ENCODE measurements around the gene CHADL.

CHADL gene

GRCh38 chr22:41256254-41257253 is 15.8 kb upstream of the CHADL start:
- no peak for DNase-seq (ENCODE audit: low spot score)

DNA sequence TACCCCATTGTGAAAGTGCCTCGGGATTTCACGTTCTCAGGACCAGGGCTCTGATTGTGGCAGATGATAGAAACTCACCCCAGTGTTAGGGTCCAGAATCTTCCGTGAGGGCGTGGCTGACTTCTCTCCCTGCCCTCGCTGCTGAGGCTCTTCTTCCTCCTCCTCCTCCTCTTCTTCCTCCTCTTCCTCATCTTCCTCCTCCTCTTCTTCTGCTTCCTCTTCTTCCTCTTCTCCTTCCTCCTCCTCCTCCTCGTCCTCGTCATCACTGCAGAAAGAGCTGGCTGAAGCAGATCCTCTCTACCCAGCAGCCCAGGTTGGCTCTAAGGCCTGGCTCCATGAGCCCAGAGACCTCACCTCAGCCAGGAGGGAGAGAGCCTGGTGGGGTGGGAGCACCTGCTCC is 13.5 kb upstream of the CHADL start:
- DNase-seq (ENCODE audit: low spot score) = no peak

DNA sequence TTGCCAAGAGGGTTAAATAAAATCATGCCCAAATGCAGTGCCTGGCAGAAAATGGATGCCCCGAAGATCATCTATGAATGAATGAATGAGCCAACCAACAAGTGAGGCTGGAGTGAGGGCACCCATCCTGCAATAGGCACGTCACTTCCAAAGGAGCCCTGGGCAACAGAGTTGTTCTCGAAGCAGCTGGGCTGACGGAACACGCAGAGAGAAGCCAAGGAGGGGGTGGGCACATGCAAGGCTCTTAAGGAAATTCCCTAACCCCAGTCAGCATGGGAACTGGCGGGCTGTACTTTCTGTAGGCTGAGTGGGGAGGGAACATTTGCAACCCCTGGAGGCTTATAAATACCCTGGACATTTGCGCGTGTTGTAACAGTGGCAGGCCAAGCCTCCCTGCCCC is 11.6 kb upstream of the CHADL start:
- no peak for DNase-seq (ENCODE audit: low spot score)

DNA sequence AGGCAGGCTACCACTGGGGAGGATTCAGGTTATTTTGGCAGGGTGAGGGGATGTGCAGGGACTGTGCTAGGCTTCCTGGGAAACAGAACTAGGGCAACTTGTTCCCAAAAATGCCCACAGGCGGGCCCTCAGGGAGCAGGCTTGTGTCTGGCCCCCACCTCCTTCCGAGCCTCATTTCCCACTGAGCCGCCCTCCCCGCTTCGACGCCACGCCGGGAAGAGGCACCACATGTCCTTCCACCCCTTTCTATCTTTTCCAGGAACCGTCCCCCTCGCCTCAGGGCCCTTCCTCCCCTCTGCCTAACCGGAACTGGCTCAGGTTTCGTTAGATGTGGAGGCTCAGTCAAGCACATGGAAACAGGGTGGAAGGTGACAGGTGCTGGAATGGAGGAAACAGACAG is 9.4 kb upstream of the CHADL start:
- no peak for DNase-seq (ENCODE audit: low spot score)

- no peak for DNase-seq (ENCODE audit: low spot score)
Observed at GRCh38 chr22:41249442-41249841, 8.7 kb upstream of the CHADL start.

GRCh38 chr22:41248758-41249157 is 8.0 kb upstream of the CHADL start:
- DNase-seq (ENCODE audit: low spot score) = no peak

DNA sequence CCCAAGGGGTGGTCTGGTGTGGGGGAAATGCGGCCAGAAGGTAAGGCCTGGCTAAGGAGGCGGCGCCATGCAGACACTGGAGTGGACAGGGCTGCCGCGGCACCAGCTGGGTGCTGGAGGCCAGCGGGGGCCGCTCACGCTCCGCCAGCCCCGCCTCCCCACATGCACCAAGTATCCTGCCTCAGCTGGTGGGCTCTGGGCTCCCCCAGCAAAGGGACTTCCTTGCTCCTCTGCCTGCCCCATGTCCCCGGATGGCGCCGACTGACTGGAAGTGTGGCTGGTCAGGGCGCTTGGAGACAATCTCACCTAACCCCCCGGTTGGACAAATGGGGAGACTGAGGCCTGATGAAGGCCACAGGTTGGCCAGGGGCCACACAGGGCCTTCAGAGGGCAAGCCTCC is 7.6 kb upstream of the CHADL start:
- DNase-seq (ENCODE audit: low spot score) = no peak

- DNase-seq (ENCODE audit: low spot score) = no peak
Observed at GRCh38 chr22:41247703-41248102, 7.0 kb upstream of the CHADL start.

GRCh38 chr22:41245917-41246499 is 5.3 kb upstream of the CHADL start:
- DNase-seq (ENCODE audit: low spot score) = no peak

GRCh38 chr22:41243361-41243760 is 2.6 kb upstream of the CHADL start:
- DNase-seq (ENCODE audit: low spot score) = no peak

GRCh38 chr22:41242396-41243117 is 1.8 kb upstream of the CHADL start:
- DNase-seq (ENCODE audit: low spot score) = no peak

DNA sequence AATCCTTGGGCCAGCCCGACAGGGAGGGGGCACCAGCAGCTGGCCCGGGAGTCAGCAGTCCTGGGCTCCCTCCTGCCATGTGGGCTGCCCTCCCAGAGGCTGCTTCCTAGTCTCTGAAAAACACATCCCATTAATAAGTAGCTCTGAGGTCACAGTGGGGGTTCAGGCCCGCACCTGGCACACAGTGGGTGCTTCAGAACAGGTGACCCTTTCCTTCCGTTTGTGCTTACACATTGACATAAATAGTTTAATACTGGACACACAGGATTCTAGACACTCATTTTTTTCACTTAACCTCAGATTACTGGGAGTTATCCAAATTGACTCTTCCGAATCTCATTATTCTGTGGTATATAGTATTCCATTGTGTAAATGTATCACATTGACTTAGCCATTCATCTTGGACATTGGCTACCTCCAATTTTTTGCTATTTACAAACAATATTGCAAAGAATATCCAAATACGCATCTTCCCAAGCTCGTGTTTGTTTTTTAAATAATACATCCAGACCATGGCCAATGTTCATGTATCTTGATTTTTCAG is 474 bp upstream of the CHADL start:
- DNase-seq (ENCODE audit: low spot score) = no peak

DNA sequence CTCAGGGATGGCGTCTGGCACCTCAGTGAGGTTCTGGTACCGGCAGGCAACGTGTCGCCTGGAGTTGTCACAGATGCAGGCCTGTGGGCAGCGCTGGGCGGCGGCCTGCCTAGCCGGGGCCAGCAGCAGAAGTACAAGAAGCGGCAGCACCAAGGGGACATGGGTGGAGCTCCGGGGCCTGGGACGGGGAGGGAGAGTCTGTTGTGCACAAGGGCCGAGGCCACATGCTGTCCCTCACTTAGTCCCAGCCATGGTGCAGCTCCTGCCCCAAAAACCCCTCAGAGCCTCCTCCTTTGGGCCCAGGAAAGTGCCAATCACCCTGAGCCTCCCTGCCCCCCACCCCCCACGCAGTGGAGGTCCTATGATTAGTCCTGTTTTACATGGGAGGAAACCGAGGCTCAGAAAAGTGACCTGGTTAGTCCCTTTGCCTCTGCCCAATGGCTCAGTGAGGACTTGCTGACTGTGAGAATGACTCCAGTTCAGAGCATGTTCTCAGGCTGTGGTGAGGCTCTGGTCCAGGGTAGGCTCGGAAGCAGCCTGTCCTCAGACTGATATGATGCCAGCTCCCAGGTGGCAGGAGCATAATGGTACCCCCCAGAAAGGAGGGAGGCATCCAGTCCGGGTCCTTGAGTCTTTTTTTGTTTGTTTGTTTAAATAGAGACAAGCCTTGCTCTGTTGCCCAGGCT is 1.1 kb downstream of the CHADL start:
- DNase-seq (ENCODE audit: low spot score) = no peak

GRCh38 chr22:41238570-41239442 is 1.9 kb downstream of the CHADL start:
- no peak for DNase-seq (ENCODE audit: low spot score)

GRCh38 chr22:41237707-41238569 is 2.8 kb downstream of the CHADL start:
- DNase-seq (ENCODE audit: low spot score) = peak; percentile 79

DNA sequence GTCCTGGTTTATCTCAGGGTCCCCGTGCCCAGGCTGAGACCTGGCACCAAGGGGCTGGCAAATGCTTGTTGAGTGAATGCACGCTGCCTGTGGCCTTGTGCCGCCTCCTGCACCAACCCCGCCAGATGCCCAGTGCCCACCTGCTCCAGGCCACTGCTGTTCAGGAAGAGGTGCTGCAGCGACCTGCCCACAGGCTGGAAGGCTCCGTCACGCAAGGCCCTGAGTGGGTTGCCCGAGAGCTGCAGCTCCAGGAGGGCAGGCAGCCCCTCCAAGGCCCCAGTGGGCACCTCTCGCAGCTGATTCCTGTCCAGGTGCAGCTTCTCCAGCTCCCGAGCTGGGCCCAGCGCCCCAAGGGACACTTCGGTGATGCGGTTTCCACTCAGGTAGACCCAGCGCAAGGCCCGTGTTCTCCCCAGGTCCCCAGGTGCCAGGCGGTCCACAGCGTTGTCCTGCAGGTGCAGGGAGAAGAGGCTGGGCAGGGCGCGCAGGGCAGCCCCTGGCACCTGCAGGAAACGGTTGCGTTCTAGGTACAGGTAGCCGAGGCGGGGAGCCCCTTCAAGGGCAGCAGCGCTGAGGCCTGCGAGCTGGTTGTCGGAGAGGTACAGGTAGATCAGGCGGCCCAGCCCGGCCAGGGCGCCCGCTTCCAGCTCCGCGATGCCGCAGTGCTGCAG is 3.6 kb downstream of the CHADL start:
- no peak for DNase-seq (ENCODE audit: low spot score)

DNA sequence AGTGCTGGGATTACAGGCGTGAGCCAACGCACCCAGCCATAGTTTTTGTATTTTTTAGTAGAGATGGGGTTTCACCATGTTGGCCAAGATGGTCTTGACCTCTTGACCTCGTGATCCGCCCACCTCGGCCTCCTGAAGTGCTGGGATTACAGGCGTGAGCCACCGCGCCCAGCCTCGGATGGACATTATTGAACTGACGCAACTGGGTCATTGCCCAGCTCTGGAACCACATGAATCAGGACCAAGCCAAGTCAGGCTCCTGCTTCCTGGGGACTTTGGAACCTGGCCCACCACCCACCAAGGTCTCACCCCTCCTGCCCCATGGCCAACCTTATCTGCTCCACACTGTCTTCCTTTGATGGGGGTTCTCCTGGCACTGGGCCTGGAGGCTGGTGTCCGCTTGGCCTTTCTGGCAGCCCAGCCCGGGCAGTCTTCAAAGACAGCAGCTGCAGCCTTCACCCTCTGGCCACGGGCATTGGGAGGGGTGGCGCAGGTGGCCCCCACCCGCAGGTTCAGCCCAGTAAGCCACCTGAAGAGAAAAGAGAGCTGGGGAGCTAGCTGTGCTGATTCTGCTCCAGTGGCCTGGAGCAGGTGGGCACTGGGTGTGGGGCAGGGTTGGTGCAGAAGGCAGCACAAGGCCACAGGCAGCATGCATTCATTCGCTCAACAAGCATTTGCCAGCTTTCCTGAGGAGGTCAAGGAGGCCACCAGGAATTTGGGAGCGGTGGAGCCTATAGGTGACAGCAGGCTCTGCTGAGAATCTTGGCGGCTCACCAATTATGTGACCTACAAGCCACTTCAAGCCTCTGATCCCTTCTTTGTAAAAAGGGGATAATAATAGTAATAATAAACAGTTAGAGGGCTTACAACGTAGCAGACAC is 5.7 kb downstream of the CHADL start:
- DNase-seq (ENCODE audit: low spot score) = no peak

DNA sequence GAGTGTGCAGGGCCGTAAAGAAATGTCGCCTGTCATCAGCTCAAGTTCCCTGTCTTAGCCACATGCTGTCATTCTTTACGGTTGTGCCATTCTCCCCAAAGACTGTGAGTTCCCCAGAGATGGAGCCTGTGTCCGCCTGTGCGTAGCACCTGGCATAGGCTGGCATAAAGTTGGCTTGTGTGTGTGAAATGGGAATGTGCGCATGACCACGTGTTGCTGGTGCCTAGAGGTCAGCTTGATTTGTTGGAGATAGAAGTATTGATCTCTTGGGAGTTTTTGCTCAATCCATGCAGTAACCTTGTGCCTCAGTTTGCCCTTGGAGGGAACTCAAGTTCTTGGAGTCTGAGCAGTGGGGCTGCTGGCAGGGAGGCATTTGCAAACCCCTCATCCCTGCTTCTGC is 9.4 kb downstream of the CHADL start:
- no peak for DNase-seq (ENCODE audit: low spot score)

Data from CD4-positive, alpha-beta T cell treated with Interleukin-2 at 100 ng/mL for 4 hours (primary cell).